ENCODE results near the gene ATXN1.

DNA sequence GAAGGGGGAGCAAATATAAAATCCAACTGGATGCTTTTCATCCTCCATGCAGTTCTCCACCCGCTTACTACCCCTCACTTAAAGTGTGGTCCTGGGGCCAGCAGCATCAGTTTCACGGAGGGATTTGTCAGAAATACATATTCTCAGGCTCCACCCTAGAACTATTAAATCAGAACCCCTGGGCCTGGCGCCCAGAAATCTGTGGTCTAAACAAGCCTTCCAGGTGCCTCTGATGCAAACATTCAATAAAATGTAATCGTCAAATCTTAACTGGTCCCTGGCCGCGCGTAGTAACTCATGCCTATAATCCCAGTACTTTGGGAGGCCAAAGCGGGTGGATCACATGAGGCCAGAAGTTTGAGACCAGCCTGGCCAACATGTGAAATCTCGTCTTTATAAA lies 47.7 kb downstream of the ATXN1 start:
- TF ChIP-seq, protein P1, sequence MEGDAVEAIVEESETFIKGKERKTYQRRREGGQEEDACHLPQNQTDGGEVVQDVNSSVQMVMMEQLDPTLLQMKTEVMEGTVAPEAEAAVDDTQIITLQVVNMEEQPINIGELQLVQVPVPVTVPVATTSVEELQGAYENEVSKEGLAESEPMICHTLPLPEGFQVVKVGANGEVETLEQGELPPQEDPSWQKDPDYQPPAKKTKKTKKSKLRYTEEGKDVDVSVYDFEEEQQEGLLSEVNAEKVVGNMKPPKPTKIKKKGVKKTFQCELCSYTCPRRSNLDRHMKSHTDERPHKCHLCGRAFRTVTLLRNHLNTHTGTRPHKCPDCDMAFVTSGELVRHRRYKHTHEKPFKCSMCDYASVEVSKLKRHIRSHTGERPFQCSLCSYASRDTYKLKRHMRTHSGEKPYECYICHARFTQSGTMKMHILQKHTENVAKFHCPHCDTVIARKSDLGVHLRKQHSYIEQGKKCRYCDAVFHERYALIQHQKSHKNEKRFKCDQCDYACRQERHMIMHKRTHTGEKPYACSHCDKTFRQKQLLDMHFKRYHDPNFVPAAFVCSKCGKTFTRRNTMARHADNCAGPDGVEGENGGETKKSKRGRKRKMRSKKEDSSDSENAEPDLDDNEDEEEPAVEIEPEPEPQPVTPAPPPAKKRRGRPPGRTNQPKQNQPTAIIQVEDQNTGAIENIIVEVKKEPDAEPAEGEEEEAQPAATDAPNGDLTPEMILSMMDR (IDR thresholded peaks at IDR 0.05; ENCODE audit: low read depth, low read length), result no peak
- no peak for TF ChIP-seq EZH2phosphoT487 (IDR thresholded peaks at IDR 0.05; ENCODE audit: low read depth)
